H1 (cell line): ENCODE results near the gene UBE2Q2. TPM values are rescaled to one million over a fixed set of nuclear protein-coding genes. Genes with fewer than 3 reads are reported as not detected.

Experiments
- CTCF ChIA-PET: fragments of 300-600 bp; sonication (Branson Sonifier 250); formaldehyde crosslinking; loops from one replicate; lab custom pipeline; 2021; ENCODE audit not compliant: partially characterized antibody; lab: Charles Lee
- POLR2A ChIA-PET: fragments of 300-600 bp; sonication (Branson Sonifier 250); formaldehyde crosslinking; loops from one replicate; lab custom pipeline; 2021; ENCODE audit warnings: inconsistent platforms; ENCODE audit not compliant: partially characterized antibody; lab: Charles Lee
- DNase-seq, 2 experiments: peaks; one replicate each; pipeline versions ENCODE4 v3.0.0 to v3.0.0-alpha.2; 2010 to 2022; ENCODE audit warnings: low spot score in 2 of 2, low read depth in 1 of 2, mixed read lengths in 1 of 2
- FAIRE-seq: peaks from 2 replicates; lab custom pipeline; 2011; peaks lifted over from hg19 to GRCh38; lab: Jason Lieb, UNC
- H2AFZ ChIP-seq: 2 replicates; pipeline ENCODE4 v1.8.1; 2012; ENCODE audit warnings: low read length, inconsistent platforms
- H2AK5ac ChIP-seq: 2 replicates; pipeline ENCODE4 v1.6.1; 2013; ENCODE audit warnings: low read depth, low read length
- H2BK120ac ChIP-seq: replicated peaks from 2 replicates; pipeline ENCODE3; 2013; ENCODE audit warnings: low read depth, low read length, inconsistent platforms
- H2BK12ac ChIP-seq: 2 replicates; pipeline ENCODE4 v1.6.1; 2013; ENCODE audit warnings: low read depth, low read length
- H2BK15ac ChIP-seq: 2 replicates; pipeline ENCODE4 v1.6.1; 2013; ENCODE audit warnings: low read length
- H2BK20ac ChIP-seq: 2 replicates; pipeline ENCODE4 v1.6.1; 2013; ENCODE audit warnings: low read length
- H2BK5ac ChIP-seq: 2 replicates; pipeline ENCODE4 v1.6.1; 2013; ENCODE audit warnings: low read depth, low read length
- H3K14ac ChIP-seq: 2 replicates; pipeline ENCODE4 v1.6.1; 2013; ENCODE audit warnings: inconsistent platforms; ENCODE audit not compliant: insufficient read length
- H3K18ac ChIP-seq: 2 replicates; pipeline ENCODE4 v1.6.1; 2013; ENCODE audit warnings: low read length; ENCODE audit errors: extremely low read depth
- H3K23ac ChIP-seq: 2 replicates; pipeline ENCODE4 v1.6.1; 2013; ENCODE audit warnings: inconsistent platforms; ENCODE audit not compliant: insufficient read length
- H3K23me2 ChIP-seq: 2 replicates; pipeline ENCODE4 v1.6.1; 2013; ENCODE audit warnings: low read depth, low read length
- H3K27ac ChIP-seq: 2 replicates; pipeline ENCODE4 v1.6.1; 2011; ENCODE audit warnings: low read depth, low read length, inconsistent platforms
- H3K27me3 ChIP-seq, 4 experiments: replicated peaks in 1 of 4; 1 replicate in 1 of 4; 2 replicates in 3 of 4; pipeline versions ENCODE4 v1.6.1 to v1.8.1; 2011 to 2013; ENCODE audit warnings: low read length in 3 of 4, mild to moderate bottlenecking in 3 of 4, inconsistent platforms in 2 of 4, mixed read lengths in 2 of 4, moderate library complexity in 1 of 4; ENCODE audit not compliant: control insufficient read depth in 3 of 4, insufficient read depth in 3 of 4; ENCODE audit errors: extremely low read depth in 1 of 4
- H3K36me3 ChIP-seq, 4 experiments: 2 replicates each; pipeline versions ENCODE4 v1.6.1 to v1.8.1; 2011 to 2013; ENCODE audit warnings: mild to moderate bottlenecking in 4 of 4, low read length in 3 of 4, moderate library complexity in 2 of 4, control low read depth in 1 of 4, inconsistent platforms in 1 of 4; ENCODE audit not compliant: insufficient read depth in 4 of 4, control insufficient read depth in 2 of 4
- H3K4ac ChIP-seq: replicated peaks from 2 replicates; pipeline ENCODE3; 2013; ENCODE audit warnings: low read length, low read depth, mixed read lengths, inconsistent platforms; ENCODE audit not compliant: insufficient read length
- H3K4me1 ChIP-seq, 4 experiments: replicated peaks in 1 of 4; 1 replicate in 1 of 4; 2 replicates in 3 of 4; pipeline versions ENCODE4 v1.6.1 to v1.8.1; 2011 to 2013; ENCODE audit warnings: low read length in 3 of 4, inconsistent platforms in 2 of 4, mixed read lengths in 1 of 4; ENCODE audit not compliant: insufficient read depth in 4 of 4, control insufficient read depth in 3 of 4
- H3K4me2 ChIP-seq, 2 experiments: 2 replicates each; pipeline versions ENCODE4 v1.6.1 to v1.8.1; 2011 to 2013; ENCODE audit warnings: low read depth in 2 of 2, low read length in 2 of 2, control low read depth in 1 of 2, inconsistent platforms in 1 of 2, mild to moderate bottlenecking in 1 of 2; ENCODE audit not compliant: insufficient read depth in 1 of 2
- H3K4me3 ChIP-seq, 4 experiments: fragments of 200-600, 300-600 bp in 1 of 4; sonication (generic), shearing (Covaris generic), sonication (Bioruptor Twin) in 1 of 4; 2 replicates each; pipeline versions ENCODE4 v1.5.1 to v1.8.1; 2011 to 2016; ENCODE audit warnings: low read length in 4 of 4, low read depth in 3 of 4, control low read depth in 2 of 4, inconsistent platforms in 2 of 4, mild to moderate bottlenecking in 2 of 4, mixed read lengths in 1 of 4, moderate library complexity in 1 of 4; ENCODE audit not compliant: insufficient read depth in 2 of 4; ENCODE audit errors: extremely low read depth in 1 of 4
- H3K56ac ChIP-seq: replicated peaks from 2 replicates; pipeline ENCODE3; 2013; ENCODE audit warnings: low read depth, mild to moderate bottlenecking, mixed read lengths, low read length, inconsistent platforms; ENCODE audit not compliant: insufficient read length
- H3K79me1 ChIP-seq: 2 replicates; pipeline ENCODE4 v1.6.1; 2013; ENCODE audit warnings: low read depth, low read length, control low read depth
- H3K79me2 ChIP-seq, 2 experiments: 2 replicates each; pipeline versions ENCODE4 v1.6.1 to v1.8.1; 2012 to 2013; ENCODE audit warnings: low read length in 2 of 2, mild to moderate bottlenecking in 2 of 2, inconsistent platforms in 1 of 2; ENCODE audit not compliant: insufficient read depth in 2 of 2, control insufficient read depth in 1 of 2
- H3K9ac ChIP-seq, 4 experiments: replicated peaks in 1 of 4; 1 replicate in 1 of 4; 2 replicates in 3 of 4; pipeline versions ENCODE4 v1.6.1 to v1.8.1; 2011 to 2013; ENCODE audit warnings: low read depth in 3 of 4, low read length in 3 of 4, control low read depth in 2 of 4, mild to moderate bottlenecking in 2 of 4, moderate library complexity in 2 of 4, inconsistent platforms in 1 of 4; ENCODE audit errors: extremely low read depth in 1 of 4
- H3K9me3 ChIP-seq, 2 experiments: 2 replicates each; pipeline versions ENCODE4 v1.6.1 to v1.8.1; 2012 to 2013; ENCODE audit warnings: mild to moderate bottlenecking in 2 of 2, moderate library complexity in 2 of 2, control low read depth in 1 of 2, inconsistent platforms in 1 of 2, low read depth in 1 of 2, low read length in 1 of 2, mixed read lengths in 1 of 2; ENCODE audit not compliant: insufficient read depth in 2 of 2
- H4K20me1 ChIP-seq, 2 experiments: replicated peaks in 1 of 2; 2 replicates each; pipeline versions ENCODE3 to v1.8.1; 2011 to 2013; ENCODE audit warnings: inconsistent platforms in 2 of 2, low read length in 2 of 2, mild to moderate bottlenecking in 1 of 2; ENCODE audit not compliant: insufficient read depth in 2 of 2, control insufficient read depth in 1 of 2
- H4K5ac ChIP-seq: 2 replicates; pipeline ENCODE4 v1.6.1; 2013; ENCODE audit warnings: low read length, low read depth, mixed read lengths, inconsistent platforms; ENCODE audit not compliant: insufficient read length
- H4K8ac ChIP-seq: 2 replicates; pipeline ENCODE4 v1.8.0; 2013; ENCODE audit warnings: mild to moderate bottlenecking, moderate library complexity, low read length, inconsistent platforms; ENCODE audit not compliant: insufficient read depth; ENCODE audit errors: extremely low read depth
- H4K91ac ChIP-seq: replicated peaks from 2 replicates; pipeline ENCODE3; 2013; ENCODE audit warnings: low read length, mixed read lengths, inconsistent platforms; ENCODE audit not compliant: insufficient read length
- ASH2L ChIP-seq: fragments of 200-600, 300-600 bp; sonication (generic); IDR thresholded peaks from one replicate; pipeline ENCODE4 v1.7.1; 2017; ENCODE audit warnings: low read length
- BRCA1 ChIP-seq: IDR thresholded peaks from 2 replicates; pipeline ENCODE4 v1.6.1; 2012; ENCODE audit warnings: low read depth, low read length, improper control_type of control experiment
- CHD1 ChIP-seq: IDR thresholded peaks from 2 replicates; pipeline ENCODE4 v1.6.1; 2012; ENCODE audit warnings: low read depth, low read length, improper control_type of control experiment
- CREB1 ChIP-seq: IDR thresholded peaks from 2 replicates; pipeline ENCODE4 v1.6.1; 2012; ENCODE audit warnings: inconsistent platforms
- GABPA ChIP-seq: IDR thresholded peaks from 2 replicates; pipeline ENCODE4 v1.6.1; 2011; ENCODE audit warnings: mild to moderate bottlenecking, low read length, moderate library complexity, borderline replicate concordance; ENCODE audit not compliant: insufficient read depth
- GTF2F1 ChIP-seq: IDR thresholded peaks from 2 replicates; pipeline ENCODE4 v1.6.1; 2012; ENCODE audit warnings: low read depth, low read length, improper control_type of control experiment, borderline replicate concordance
- JUN ChIP-seq: IDR thresholded peaks from 2 replicates; pipeline ENCODE4 v1.6.1; 2011; ENCODE audit warnings: low read depth, mild to moderate bottlenecking, improper control_type of control experiment, low read length
- KDM1A ChIP-seq: fragments of 200-600, 300-600 bp; sonication (generic); IDR thresholded peaks from 2 replicates; pipeline ENCODE4 v1.7.1; 2016; ENCODE audit warnings: mild to moderate bottlenecking, low read length, borderline replicate concordance
- KDM4A ChIP-seq: IDR thresholded peaks from one replicate; pipeline ENCODE4 v1.7.1; 2012; ENCODE audit warnings: low read depth, mild to moderate bottlenecking, moderate library complexity, low read length, inconsistent platforms; ENCODE audit not compliant: severe bottlenecking
- NANOG ChIP-seq: IDR thresholded peaks from 2 replicates; pipeline ENCODE4 v1.6.1; 2011; ENCODE audit warnings: low read length, low read depth, mild to moderate bottlenecking, inconsistent platforms; ENCODE audit not compliant: insufficient read depth, poor library complexity, severe bottlenecking
- POLR2A ChIP-seq, 2 experiments: IDR thresholded peaks; 1 replicate in 1 of 2; 2 replicates in 1 of 2; pipeline ENCODE4 v1.6.1; 2011; ENCODE audit warnings: low read depth in 2 of 2, low read length in 2 of 2, mild to moderate bottlenecking in 2 of 2; ENCODE audit errors: control extremely low read depth in 1 of 2
- RAD21 ChIP-seq, 2 experiments: IDR thresholded peaks in 1 of 2; conservative IDR thresholded peaks in 1 of 2; 2 replicates each; pipeline ENCODE4 v1.6.1; 2011; ENCODE audit warnings: low read depth in 2 of 2, low read length in 2 of 2, improper control_type of control experiment in 1 of 2, inconsistent platforms in 1 of 2, mild to moderate bottlenecking in 1 of 2, moderate library complexity in 1 of 2
- SIRT6 ChIP-seq: IDR thresholded peaks from one replicate; pipeline ENCODE4 v1.7.1; 2012; ENCODE audit warnings: low read length, inconsistent platforms
- TCF12 ChIP-seq: IDR thresholded peaks from 2 replicates; pipeline ENCODE4 v1.6.1; 2011; ENCODE audit warnings: low read depth, mild to moderate bottlenecking, low read length
- WGBS, 2 experiments: shearing (Covaris generic) in 1 of 2; methylation state at CpG; one replicate each; pipeline versions ENCODE4 v1.1.6 to v1.1.7; 2013 to 2015; ENCODE audit warnings: low lambda C conversion rate in 2 of 2, mixed read lengths in 2 of 2, inconsistent platforms in 1 of 2, low coverage in 1 of 2, missing lambda C conversion rate in 1 of 2; ENCODE audit not compliant: insufficient replicate concordance in 2 of 2, insufficient coverage in 1 of 2, insufficient read length in 1 of 2; ENCODE audit errors: extremely low coverage in 1 of 2, missing lambda C conversion rate in 1 of 2; 5-methylcytosine and 5-hydroxymethylcytosine counted together
- polyA plus RNA-seq, 7 experiments: library from polyadenylated mRNA; depleted of rRNA in 3 of 7; stranded (reverse) in 5 of 7; unstranded in 2 of 7; fragments of >200 nt in 5 of 7; fragments of 200-250 nt in 2 of 7; gene quantifications; 1 replicate in 5 of 7; 2 replicates in 1 of 7; 4 replicates in 1 of 7; pipeline versions ENCODE4 v1.2.1 to v1.2.3, GENCODE V29; 2011 to 2013; ENCODE audit warnings: missing spikeins in 2 of 7, mixed read lengths in 2 of 7
- total RNA-seq: library from RNA; stranded (reverse); fragmentation: NEBNext Ultra II Directional; extraction: Animal tissue kit (Norgen Biotek cat#: 25700); gene quantifications from 2 replicates; pipeline ENCODE4 v1.2.1, GENCODE V29; 2021

The UBE2Q2 gene
- total and polyA plus RNA-seq, 2 of the 8 experiments (the other 6 are each of a cell fraction or from before 2014, with no cell fraction given) = 10.1 to 22.7 TPM

GRCh38 chr15:75943713-75944215 is 100.5 kb downstream of the UBE2Q2 start:
- FAIRE-seq (no peak), DNase-seq (no peak)
- Histone ChIP-seq H2BK20ac (no peak overlapping the region), H3K79me2 (no peaks in the 10 kb centered on the region), H3K27me3 (no peaks in the 10 kb centered on the region), H2BK12ac (no peak overlapping the region), H3K36me3 (peaks cover 0 to 9% (median 3%) of the 10 kb centered on the region in 4 experiments; a peak in 2 of 8 replicates), H3K9me3 (peaks cover 11 to 17% of the 10 kb centered on the region in 2 experiments; a peak in 3 of 4 replicates), H2AK5ac (no peak overlapping the region), H4K20me1 (no peaks in the 10 kb centered on the region), H2BK5ac (no peak overlapping the region), H2BK120ac (no peak overlapping the region), H4K91ac (no peak overlapping the region), H3K56ac (no peak overlapping the region), H2AFZ (no peak overlapping the region), H3K9ac (no peak overlapping the region), H3K27ac (no peak overlapping the region), H3K18ac (no peak overlapping the region), H3K4me2 (no peak overlapping the region), H4K8ac (no peak overlapping the region), H3K79me1 (no peaks in the 10 kb centered on the region), H2BK15ac (no peak overlapping the region), H3K4me1 (no peaks in the 10 kb centered on the region), H3K4me3 (no peak overlapping the region), H4K5ac (no peak overlapping the region), H3K4ac (no peak overlapping the region), H3K23me2 (no peaks in the 10 kb centered on the region; the same call in 1 of the 2 replicates), H3K14ac (no peak overlapping the region), H3K23ac (no peak overlapping the region)
- 50% methylated on average over 1 of the region's 1 CpG; no CpG with 5 or more reads in 1 of the 2 experiments for WGBS, 2 experiments
- ChIA-PET POLR2A (interaction anchor here (1.3 kb wide), 1 partner anchor 11 kb away, joined by 8 read pairs; no protein-coding TSS in a partner anchor), CTCF (no interaction called here)
- TF ChIP-seq TCF12 = no peak
- TF ChIP-seq GTF2F1 = no peak
- TF ChIP-seq ASH2L = no peak
- TF ChIP-seq RAD21 (IDR thresholded peaks at IDR 0.05 in 1 of 2, conservative IDR thresholded peaks at IDR 0.05 in 1 of 2; ENCODE audit: low read depth in 2 of 2, low read length in 2 of 2) = no peak
- no peak for TF ChIP-seq JUN
- no peak for TF ChIP-seq BRCA1
- no peak for TF ChIP-seq POLR2A (IDR thresholded peaks at IDR 0.05; ENCODE audit: control extremely low read depth in 1 of 2, low read depth in 2 of 2, low read length in 2 of 2)
- no peak for TF ChIP-seq SIRT6
- no peak for TF ChIP-seq NANOG
- TF ChIP-seq KDM1A = no peak
- TF ChIP-seq CHD1 = no peak
- no peak for TF ChIP-seq GABPA
- no peak for TF ChIP-seq CREB1
- no peak for TF ChIP-seq KDM4A
